Body of pancreas (tissue), 4 donors: ENCODE results near the gene FCN1.

Experiments used
- CTCF ChIP-seq, 7 experiments: fragments of 450-650 bp in 4 of 7; fragments of 200-600 bp in 3 of 7; sonication (generic) in 3 of 7; IDR thresholded peaks; one replicate each; pipeline ENCODE4 v1.5.1; 2016 to 2019; ENCODE audit warnings: antibody characterized with exemption in 7 of 7
- POLR2A ChIP-seq, 3 donors: fragments of 450-650 bp; IDR thresholded peaks; one replicate each; pipeline ENCODE4 v1.6.1; 2016; ENCODE audit warnings: antibody characterized with exemption in 3 of 3, mild to moderate bottlenecking in 2 of 3

GRCh38 chr9:134922932-134923240 lies 5.2 kb upstream of the FCN1 start:
- TF ChIP-seq CTCF (IDR thresholded peaks at IDR 0.05) (no peak), POLR2A (IDR thresholded peaks at IDR 0.05) (no peak)
